ENCODE results near the gene TMEM141. TPM values are rescaled to one million over a fixed set of nuclear protein-coding genes. Genes with fewer than 3 reads are reported as not detected.

TMEM141 gene
- total and polyA plus RNA-seq, 2 donors (not counting 1 experiment from before 2014, with no cell fraction given) = 43.3 to 56.5 TPM

DNA sequence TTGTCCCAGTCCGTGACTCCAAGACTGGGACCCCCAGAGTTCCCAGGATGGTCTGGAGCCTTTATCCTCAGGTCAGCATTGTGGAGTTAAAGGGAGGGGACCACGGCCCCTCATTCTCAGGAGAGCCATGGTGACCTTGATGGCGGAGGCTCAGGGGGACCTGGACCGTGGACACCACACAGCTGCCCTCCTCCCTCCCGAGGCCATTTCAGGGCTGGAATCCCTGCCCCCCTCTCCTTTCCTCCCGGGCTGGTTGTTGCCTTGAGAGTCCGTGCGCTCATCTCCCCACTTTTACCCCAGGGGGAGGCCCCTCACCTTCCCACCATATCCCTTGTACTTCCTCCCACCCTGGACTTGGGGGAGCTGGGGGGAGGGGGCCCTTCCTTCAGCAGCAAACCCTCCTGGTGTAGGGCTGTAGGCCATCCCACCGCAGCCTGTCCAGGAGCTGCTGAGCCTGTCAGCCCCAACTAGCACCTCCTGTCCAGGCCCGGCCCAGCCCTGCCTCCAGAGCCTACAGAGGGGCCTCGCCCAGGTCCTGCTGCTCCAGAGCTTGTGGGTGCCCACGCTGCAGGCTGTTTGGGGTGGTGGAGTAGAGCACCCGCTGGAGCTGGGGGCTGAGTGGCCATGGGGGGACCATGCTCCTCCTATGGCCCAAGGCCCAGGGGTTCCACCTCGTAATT is 36.8 kb downstream of the TMEM141 start:
- H3K9me3 ChIP-seq (ENCODE audit: control insufficient read depth, insufficient read depth, low read depth, low read length) = no peaks in the 10 kb centered on the region
- no peak overlapping the region for H3K4me3 ChIP-seq (replicated peaks in 1 of 4; ENCODE audit: control extremely low read depth in 1 of 4, insufficient read depth in 1 of 4, low read depth in 3 of 4, low read length in 4 of 4)
- H3K27ac ChIP-seq (ENCODE audit: insufficient read depth, low read length) = no peak overlapping the region
- no peak overlapping the region for H3K4me2 ChIP-seq (ENCODE audit: extremely low read depth, insufficient read depth, low read length)
- no peak overlapping the region for H3K9ac ChIP-seq (ENCODE audit: insufficient read depth, low read length)
- H4K20me1 ChIP-seq (ENCODE audit: control insufficient read depth, extremely low read depth, insufficient read depth, low read length) = no peaks in the 10 kb centered on the region
- peaks cover 36% of the 10 kb centered on the region for H3K36me3 ChIP-seq (ENCODE audit: control insufficient read depth, insufficient read depth, low read length)
- H2AFZ ChIP-seq (ENCODE audit: low read length) = no peak overlapping the region
- H3K4me1 ChIP-seq (ENCODE audit: control insufficient read depth, extremely low read depth, insufficient read depth, low read length) = no peaks in the 10 kb centered on the region
- H3K79me2 ChIP-seq (ENCODE audit: control insufficient read depth, insufficient read depth, low read length) = no peaks in the 10 kb centered on the region
- TF ChIP-seq EZH2 (IDR thresholded peaks at IDR 0.05; ENCODE audit: low read length, missing control alignments) = no peak
- TF ChIP-seq, protein P1, sequence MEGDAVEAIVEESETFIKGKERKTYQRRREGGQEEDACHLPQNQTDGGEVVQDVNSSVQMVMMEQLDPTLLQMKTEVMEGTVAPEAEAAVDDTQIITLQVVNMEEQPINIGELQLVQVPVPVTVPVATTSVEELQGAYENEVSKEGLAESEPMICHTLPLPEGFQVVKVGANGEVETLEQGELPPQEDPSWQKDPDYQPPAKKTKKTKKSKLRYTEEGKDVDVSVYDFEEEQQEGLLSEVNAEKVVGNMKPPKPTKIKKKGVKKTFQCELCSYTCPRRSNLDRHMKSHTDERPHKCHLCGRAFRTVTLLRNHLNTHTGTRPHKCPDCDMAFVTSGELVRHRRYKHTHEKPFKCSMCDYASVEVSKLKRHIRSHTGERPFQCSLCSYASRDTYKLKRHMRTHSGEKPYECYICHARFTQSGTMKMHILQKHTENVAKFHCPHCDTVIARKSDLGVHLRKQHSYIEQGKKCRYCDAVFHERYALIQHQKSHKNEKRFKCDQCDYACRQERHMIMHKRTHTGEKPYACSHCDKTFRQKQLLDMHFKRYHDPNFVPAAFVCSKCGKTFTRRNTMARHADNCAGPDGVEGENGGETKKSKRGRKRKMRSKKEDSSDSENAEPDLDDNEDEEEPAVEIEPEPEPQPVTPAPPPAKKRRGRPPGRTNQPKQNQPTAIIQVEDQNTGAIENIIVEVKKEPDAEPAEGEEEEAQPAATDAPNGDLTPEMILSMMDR (conservative IDR thresholded peaks at IDR 0.05 in 1 of 2, IDR thresholded peaks at IDR 0.05 in 1 of 2; ENCODE audit: low read depth in 1 of 2, low read length in 2 of 2) = no peak
- no peaks in the 10 kb centered on the region for H3K27me3 ChIP-seq (ENCODE audit: control insufficient read depth, insufficient read depth, low read length)
- no peak for DNase-seq (ENCODE audit: low read depth in 2 of 2)

DNA sequence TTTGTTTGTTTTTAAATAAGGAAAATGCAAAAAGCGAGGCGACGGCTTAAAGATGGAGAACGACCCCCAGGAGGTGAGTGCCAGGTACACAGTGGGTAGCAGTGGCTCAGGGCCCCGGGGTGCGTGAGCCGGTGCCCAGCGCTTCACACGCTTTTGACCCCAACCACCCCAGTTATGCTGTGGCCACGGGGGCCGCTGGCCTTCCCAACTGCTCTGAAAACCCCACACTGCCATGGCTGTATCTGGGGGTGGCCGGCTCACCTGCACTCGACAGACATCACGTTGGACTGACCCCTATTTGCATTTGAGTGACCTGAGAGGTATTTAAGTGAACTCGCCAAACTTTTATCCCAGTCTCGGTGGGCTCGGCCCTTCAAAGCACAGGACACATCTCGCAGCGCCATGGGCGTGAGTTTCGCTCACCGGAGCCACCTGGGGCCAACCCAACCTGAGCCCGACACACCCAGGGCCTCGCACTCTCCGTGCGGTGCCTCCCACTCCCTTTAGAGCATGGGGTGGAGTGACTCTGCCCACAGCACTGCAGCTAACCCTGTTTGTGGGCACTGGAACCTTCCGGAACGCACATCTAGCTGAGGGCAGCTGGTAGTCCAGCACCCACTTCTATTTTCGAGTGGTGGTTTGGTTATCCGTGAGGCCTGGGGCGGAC is 37.5 kb downstream of the TMEM141 start:
- Histone ChIP-seq H3K27me3 (ENCODE audit: control insufficient read depth, insufficient read depth, low read length) (no peaks in the 10 kb centered on the region), H3K36me3 (ENCODE audit: control insufficient read depth, insufficient read depth, low read length) (peaks cover 36% of the 10 kb centered on the region), H3K27ac (ENCODE audit: insufficient read depth, low read length) (no peak overlapping the region), H3K4me2 (ENCODE audit: extremely low read depth, insufficient read depth, low read length) (no peak overlapping the region), H3K4me1 (ENCODE audit: control insufficient read depth, extremely low read depth, insufficient read depth, low read length) (no peaks in the 10 kb centered on the region), H2AFZ (ENCODE audit: low read length) (no peak overlapping the region), H3K79me2 (ENCODE audit: control insufficient read depth, insufficient read depth, low read length) (no peaks in the 10 kb centered on the region), H3K9me3 (ENCODE audit: control insufficient read depth, insufficient read depth, low read depth, low read length) (no peaks in the 10 kb centered on the region), H4K20me1 (ENCODE audit: control insufficient read depth, extremely low read depth, insufficient read depth, low read length) (no peaks in the 10 kb centered on the region), H3K4me3 (replicated peaks in 1 of 4; ENCODE audit: control extremely low read depth in 1 of 4, insufficient read depth in 1 of 4, low read depth in 3 of 4, low read length in 4 of 4) (no peak overlapping the region), H3K9ac (ENCODE audit: insufficient read depth, low read length) (no peak overlapping the region)
- TF ChIP-seq, protein P1 (conservative IDR thresholded peaks at IDR 0.05 in 1 of 2, IDR thresholded peaks at IDR 0.05 in 1 of 2; ENCODE audit: low read depth in 1 of 2, low read length in 2 of 2) = no peak
- no peak for TF ChIP-seq EZH2 (IDR thresholded peaks at IDR 0.05; ENCODE audit: low read length, missing control alignments)
- DNase-seq (ENCODE audit: low read depth in 2 of 2) = no peak

DNA sequence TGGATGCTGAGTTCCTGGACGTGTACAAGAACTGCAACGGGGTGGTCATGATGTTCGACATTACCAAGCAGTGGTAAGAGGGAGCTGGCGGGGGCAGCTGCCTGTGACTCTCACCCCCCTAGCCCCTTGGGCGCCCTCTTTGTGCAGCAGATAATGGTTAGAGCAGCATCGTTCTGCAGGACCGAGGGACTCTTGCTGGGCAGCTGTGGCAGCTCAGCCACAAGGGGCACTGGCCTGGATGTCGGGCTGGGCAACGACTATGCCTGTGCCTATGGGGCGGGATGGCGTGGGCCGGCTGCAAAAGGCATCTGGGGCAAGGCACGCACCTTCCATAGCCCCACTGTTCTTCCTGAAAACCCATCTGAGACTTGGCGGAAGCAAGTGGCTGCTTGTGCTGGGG is 38.3 kb downstream of the TMEM141 start:
- H3K27ac ChIP-seq (ENCODE audit: insufficient read depth, low read length) = no peak overlapping the region
- peaks cover 36% of the 10 kb centered on the region for H3K36me3 ChIP-seq (ENCODE audit: control insufficient read depth, insufficient read depth, low read length)
- no peaks in the 10 kb centered on the region for H4K20me1 ChIP-seq (ENCODE audit: control insufficient read depth, extremely low read depth, insufficient read depth, low read length)
- no peak overlapping the region for H2AFZ ChIP-seq (ENCODE audit: low read length)
- H3K9ac ChIP-seq (ENCODE audit: insufficient read depth, low read length) = no peak overlapping the region
- H3K79me2 ChIP-seq (ENCODE audit: control insufficient read depth, insufficient read depth, low read length) = no peaks in the 10 kb centered on the region
- no peak overlapping the region for H3K4me2 ChIP-seq (ENCODE audit: extremely low read depth, insufficient read depth, low read length)
- H3K4me3 ChIP-seq (replicated peaks in 1 of 4; ENCODE audit: control extremely low read depth in 1 of 4, insufficient read depth in 1 of 4, low read depth in 3 of 4, low read length in 4 of 4) = no peak overlapping the region
- H3K9me3 ChIP-seq (ENCODE audit: control insufficient read depth, insufficient read depth, low read depth, low read length) = no peaks in the 10 kb centered on the region
- DNase-seq (ENCODE audit: low read depth in 2 of 2) = no peak
- no peak for TF ChIP-seq EZH2 (IDR thresholded peaks at IDR 0.05; ENCODE audit: low read length, missing control alignments)
- TF ChIP-seq, protein P1 (conservative IDR thresholded peaks at IDR 0.05 in 1 of 2, IDR thresholded peaks at IDR 0.05 in 1 of 2; ENCODE audit: low read depth in 1 of 2, low read length in 2 of 2) = no peak
- no peaks in the 10 kb centered on the region for H3K27me3 ChIP-seq (ENCODE audit: control insufficient read depth, insufficient read depth, low read length)
- H3K4me1 ChIP-seq (ENCODE audit: control insufficient read depth, extremely low read depth, insufficient read depth, low read length) = no peaks in the 10 kb centered on the region

Measured in fibroblast of lung (primary cell).